Activated gamma-delta T cell treated with anti-CD3 and anti-CD28 coated beads, Interleukin-2, amount 50 U/mL, for 16 hours (primary cell): ENCODE results near the gene RDH13.
"Not testable (repeated sequence)": the region's sequence is repeated elsewhere in the genome, so short reads cannot be mapped to it uniquely, and the experiment has no call there.

Experiments used
- DNase-seq: peaks from one replicate; pipeline ENCODE4 v3.0.0-alpha.2; 2020; ENCODE audit warnings: low read depth

RDH13 gene

DNA sequence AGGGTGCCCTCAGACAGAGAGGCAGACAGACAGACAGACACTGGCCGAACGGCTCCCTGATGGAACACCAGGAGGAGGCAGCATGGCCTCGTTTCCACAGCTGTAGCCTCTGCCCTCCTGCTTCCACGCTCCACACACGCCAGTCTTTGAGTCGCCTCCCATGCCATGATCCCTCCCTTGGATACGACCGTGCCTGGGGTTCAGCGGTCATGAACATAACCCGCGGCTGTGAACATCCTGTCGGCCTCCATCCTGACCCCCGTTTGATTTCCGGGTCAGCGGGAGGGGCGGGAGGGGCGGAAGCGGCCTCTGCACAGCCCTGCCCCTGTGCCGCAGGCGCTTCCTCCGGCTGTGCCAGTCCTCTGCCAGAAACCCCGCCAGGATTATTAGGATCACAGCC is 48.2 kb downstream of the RDH13 start:
- no peak for DNase-seq

DNA sequence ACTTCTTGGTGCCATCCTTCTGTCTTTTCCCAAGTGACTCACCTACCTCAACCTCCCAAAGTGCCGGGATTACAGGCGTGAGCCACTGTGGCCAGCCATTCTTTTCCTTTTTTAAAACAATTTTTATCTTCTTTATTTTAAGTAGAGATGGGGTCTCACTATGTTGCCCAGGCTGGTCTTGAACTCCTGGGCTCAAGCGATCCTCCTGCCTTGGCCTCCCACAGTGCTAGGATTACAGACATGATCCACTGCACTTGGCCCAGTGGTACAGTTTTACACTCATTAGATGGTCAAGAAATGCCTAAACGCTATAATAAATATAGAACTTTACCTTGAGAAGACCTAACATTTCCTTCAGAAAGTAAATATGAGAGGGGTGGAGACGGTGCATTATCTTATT is 49.4 kb downstream of the RDH13 start:
- DNase-seq: no peak

DNA sequence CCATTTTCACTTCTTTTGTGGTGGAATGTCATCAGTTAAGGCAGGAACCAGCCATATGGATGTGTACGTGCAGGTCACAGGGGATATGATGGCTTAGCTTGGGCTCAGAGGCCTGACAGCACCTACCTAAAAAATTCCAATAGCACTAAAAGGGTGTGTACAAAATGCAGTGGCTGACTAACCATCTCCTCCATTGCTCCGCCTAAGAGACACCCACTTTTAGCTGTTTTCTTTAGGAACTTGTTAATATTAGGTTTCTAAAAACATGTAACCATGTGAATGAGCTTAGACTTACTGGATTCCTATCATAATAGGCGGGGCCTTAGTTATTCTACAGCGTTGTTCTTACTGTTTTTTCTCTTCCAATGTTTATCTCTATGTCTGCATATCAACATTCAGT is 50.6 kb downstream of the RDH13 start:
- no peak for DNase-seq

DNA sequence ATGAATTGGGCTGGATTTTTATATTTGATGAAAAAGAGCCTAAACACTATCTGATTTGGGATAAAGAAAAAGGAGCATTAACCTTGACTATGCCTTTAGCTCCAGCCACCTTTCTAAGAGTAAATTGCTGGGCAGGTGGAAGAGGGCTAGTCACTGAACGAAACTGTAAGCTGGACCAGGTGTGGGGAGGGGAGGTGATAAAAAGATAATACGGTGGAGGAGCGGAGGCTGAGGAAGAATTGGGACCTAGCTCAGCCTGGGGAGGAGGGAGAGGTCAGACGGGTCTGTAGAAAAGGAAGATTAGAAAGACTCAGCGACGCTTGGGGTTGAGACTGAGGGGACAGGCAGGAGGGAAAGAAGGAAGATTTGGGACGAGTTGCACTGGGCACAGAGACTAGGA is 52.4 kb downstream of the RDH13 start:
- not testable (repeated sequence) for DNase-seq

- DNase-seq: not testable (repeated sequence)
These were observed 54.2 kb downstream of the RDH13 start for GRCh38 chr19:55008781-55009180.

- DNase-seq: not testable (repeated sequence)
These were observed 54.8 kb downstream of the RDH13 start for GRCh38 chr19:55008189-55008588.

DNA sequence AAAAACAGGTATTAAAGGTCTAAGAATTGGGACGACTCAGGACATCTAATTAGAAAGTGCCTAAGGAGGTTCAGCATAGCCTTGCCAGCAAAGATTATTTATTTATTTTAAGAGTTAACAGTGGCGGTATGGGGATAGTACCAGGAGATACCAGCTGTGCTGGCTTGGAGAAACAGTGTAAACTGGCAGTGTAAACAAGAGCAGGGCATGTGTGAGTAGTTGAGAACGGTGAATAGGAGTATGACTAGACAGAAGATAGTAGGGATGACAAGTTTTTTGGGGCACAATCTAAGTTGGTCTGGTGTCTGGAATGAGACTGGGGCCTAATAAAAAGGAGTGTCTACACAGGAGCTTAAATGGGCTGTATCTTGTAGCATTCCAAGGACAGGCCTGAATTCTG is 55.4 kb downstream of the RDH13 start:
- not testable (repeated sequence) for DNase-seq

- DNase-seq: not testable (repeated sequence)
These were observed 56.2 kb downstream of the RDH13 start for GRCh38 chr19:55006795-55007194.

DNA sequence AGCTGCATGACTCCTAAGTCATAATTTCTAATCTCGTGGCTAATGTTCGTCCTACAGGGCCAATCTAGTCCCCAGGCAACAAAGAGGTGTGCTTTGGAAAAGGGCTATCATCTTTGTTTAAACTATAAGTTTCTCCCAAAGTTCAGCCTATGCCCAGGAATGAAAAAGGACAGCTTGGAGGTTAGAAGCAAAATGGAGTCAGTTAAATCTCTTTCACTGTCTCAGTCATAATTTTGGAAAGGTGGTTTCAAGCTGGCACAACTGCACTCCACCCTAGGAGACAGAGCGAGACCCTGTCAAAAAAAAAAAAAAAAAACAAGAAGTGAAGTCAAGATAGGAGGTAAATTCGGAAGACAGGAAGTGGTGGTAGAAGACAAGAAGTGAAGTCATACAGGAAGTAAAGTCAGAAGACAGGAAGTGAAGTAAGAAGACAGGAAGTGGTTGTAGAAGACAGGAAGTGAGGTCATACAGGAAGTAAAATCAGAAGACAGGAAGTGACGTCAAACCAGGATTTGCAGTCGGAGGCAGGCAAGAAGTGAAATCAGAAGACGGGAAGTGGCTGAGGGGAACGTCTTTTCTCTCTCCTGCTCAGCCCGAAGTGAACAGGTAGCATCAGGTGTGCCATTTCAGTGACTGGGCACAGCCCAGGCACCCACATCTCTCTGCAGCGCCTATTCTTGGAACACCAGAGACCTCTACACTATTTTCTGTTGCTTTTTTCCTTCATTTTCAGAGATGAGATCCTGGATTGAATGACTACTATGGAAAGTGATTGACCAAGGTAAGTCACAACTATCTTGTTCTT is 57.1 kb downstream of the RDH13 start:
- peak; percentile 37 for DNase-seq

DNA sequence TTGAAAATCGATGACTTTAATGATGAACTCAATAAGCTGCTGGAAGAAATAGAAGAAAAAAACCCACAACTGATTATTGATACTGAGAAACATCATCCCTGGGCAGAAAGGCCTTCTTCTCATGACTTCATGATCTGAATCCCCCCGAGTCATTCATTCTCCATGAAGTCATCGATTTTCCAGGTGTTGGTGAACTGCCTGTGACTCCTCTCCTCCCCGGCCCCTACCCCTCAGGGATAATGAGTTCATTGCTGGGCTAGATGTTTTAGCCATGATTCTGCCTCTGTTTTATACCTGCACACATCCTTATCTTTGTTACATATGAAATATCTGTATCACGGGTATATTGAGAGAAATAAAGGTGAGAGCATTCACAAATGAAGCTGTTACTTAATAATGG is 62.2 kb downstream of the RDH13 start:
- no peak for DNase-seq

GRCh38 chr19:54998751-54999239 is 64.2 kb downstream of the RDH13 start:
- not testable (repeated sequence) for DNase-seq

DNA sequence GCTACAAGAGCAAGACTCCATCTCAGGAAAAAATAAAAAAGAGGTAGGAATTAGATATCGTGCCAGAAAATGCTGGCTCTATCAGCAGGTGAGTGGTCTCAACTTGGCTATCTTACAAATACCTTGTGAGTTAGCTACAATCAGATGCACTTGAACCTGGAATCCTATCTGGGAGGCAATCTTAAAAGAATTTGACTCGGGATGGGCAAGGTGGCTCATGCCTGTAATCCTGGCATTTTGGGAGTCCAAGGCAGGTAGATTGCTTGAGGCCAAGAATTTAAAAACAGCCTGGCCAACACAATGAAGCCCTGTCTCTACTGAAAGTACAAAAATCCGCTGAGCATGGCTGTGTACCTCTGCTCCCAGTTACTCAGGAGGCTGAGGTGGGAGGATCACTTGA is 67.4 kb downstream of the RDH13 start:
- no peak for DNase-seq
